A673 (cell line): ENCODE results near the gene CLTCL1.

ENCODE experiments used
- CTCF ChIP-seq: fragments of 300-800, 200-600 bp; sonication (generic); conservative IDR thresholded peaks from 2 replicates; pipeline ENCODE4 v1.5.1; 2017; ENCODE audit warnings: low read depth, mild to moderate bottlenecking, antibody characterized with exemption, low read length, moderate library complexity, mixed read lengths
- EZH2 ChIP-seq: fragments of 200-600 bp; sonication (generic); IDR thresholded peaks from 2 replicates; pipeline ENCODE4 v1.6.1; 2017; ENCODE audit warnings: borderline replicate concordance, low read depth, mild to moderate bottlenecking, mixed read lengths, antibody characterized with exemption, low read length; ENCODE audit not compliant: poor library complexity, severe bottlenecking

- TF ChIP-seq EZH2, result peak; percentile 99
- no peak for TF ChIP-seq CTCF
Observed at GRCh38 chr22:19149047-19149883, 142.3 kb downstream of the CLTCL1 start.
